ENCODE data around the gene ADCY1.

ADCY1 gene

GRCh38 chr7:45589915-45590678 is 15.9 kb downstream of the ADCY1 start:
- H2AFZ ChIP-seq (ENCODE audit: low read depth, low read length, severe bottlenecking): no peak overlapping the region
- no peak overlapping the region for H3K4me2 ChIP-seq (ENCODE audit: low read depth, low read length, poor library complexity, severe bottlenecking)
- H3K27ac ChIP-seq (ENCODE audit: low read depth, low read length): no peak overlapping the region
- H3K36me3 ChIP-seq (ENCODE audit: low read length): no peaks in the 10 kb centered on the region
- no peak overlapping the region for H3K4me3 ChIP-seq (ENCODE audit: insufficient read depth, low read length, poor library complexity, severe bottlenecking)
- no peaks in the 10 kb centered on the region for H3K79me2 ChIP-seq (ENCODE audit: insufficient read depth, low read length)
- no peak for TF ChIP-seq CTCF (IDR thresholded peaks at IDR 0.05; ENCODE audit: insufficient read depth, low read length, poor library complexity, severe bottlenecking)
- no peak for TF ChIP-seq EZH2phosphoT487 (conservative IDR thresholded peaks at IDR 0.05; ENCODE audit: low read length)
- no peaks in the 10 kb centered on the region for H4K20me1 ChIP-seq (ENCODE audit: low read depth, low read length)
- no peaks in the 10 kb centered on the region for H3K27me3 ChIP-seq (ENCODE audit: low read length)
- no peak overlapping the region for H3K9ac ChIP-seq (ENCODE audit: low read length)
- H3F3A ChIP-seq (ENCODE audit: insufficient read depth): no peaks in the 10 kb centered on the region
- H3K9me3 ChIP-seq (ENCODE audit: insufficient read depth, low read length): no peaks in the 10 kb centered on the region
- no peaks in the 10 kb centered on the region for H3K9me2 ChIP-seq (replicated peaks; ENCODE audit: insufficient read depth, low read length)

- TF ChIP-seq EZH2phosphoT487 (conservative IDR thresholded peaks at IDR 0.05; ENCODE audit: low read length): no peak
- no peak for TF ChIP-seq CTCF (IDR thresholded peaks at IDR 0.05; ENCODE audit: insufficient read depth, low read length, poor library complexity, severe bottlenecking)
- Histone ChIP-seq H3F3A (ENCODE audit: insufficient read depth) (no peaks in the 10 kb centered on the region), H3K9ac (ENCODE audit: low read length) (no peak overlapping the region), H3K27ac (ENCODE audit: low read depth, low read length) (no peak overlapping the region), H2AFZ (ENCODE audit: low read depth, low read length, severe bottlenecking) (no peak overlapping the region), H3K9me2 (replicated peaks; ENCODE audit: insufficient read depth, low read length) (no peaks in the 10 kb centered on the region), H3K79me2 (ENCODE audit: insufficient read depth, low read length) (no peaks in the 10 kb centered on the region), H3K4me2 (ENCODE audit: low read depth, low read length, poor library complexity, severe bottlenecking) (no peak overlapping the region), H4K20me1 (ENCODE audit: low read depth, low read length) (no peaks in the 10 kb centered on the region), H3K27me3 (ENCODE audit: low read length) (no peaks in the 10 kb centered on the region), H3K4me3 (ENCODE audit: insufficient read depth, low read length, poor library complexity, severe bottlenecking) (no peak overlapping the region), H3K36me3 (ENCODE audit: low read length) (no peaks in the 10 kb centered on the region), H3K9me3 (ENCODE audit: insufficient read depth, low read length) (no peaks in the 10 kb centered on the region)
These were observed 16.5 kb downstream of the ADCY1 start for GRCh38 chr7:45590679-45591057.

GRCh38 chr7:45591101-45591906 is 17.1 kb downstream of the ADCY1 start:
- H3F3A ChIP-seq (ENCODE audit: insufficient read depth): no peaks in the 10 kb centered on the region
- no peak overlapping the region for H3K9ac ChIP-seq (ENCODE audit: low read length)
- no peaks in the 10 kb centered on the region for H3K79me2 ChIP-seq (ENCODE audit: insufficient read depth, low read length)
- H3K9me3 ChIP-seq (ENCODE audit: insufficient read depth, low read length): no peaks in the 10 kb centered on the region
- no peak for TF ChIP-seq CTCF (IDR thresholded peaks at IDR 0.05; ENCODE audit: insufficient read depth, low read length, poor library complexity, severe bottlenecking)
- no peak for TF ChIP-seq EZH2phosphoT487 (conservative IDR thresholded peaks at IDR 0.05; ENCODE audit: low read length)
- H3K9me2 ChIP-seq (replicated peaks; ENCODE audit: insufficient read depth, low read length): no peaks in the 10 kb centered on the region
- no peak overlapping the region for H2AFZ ChIP-seq (ENCODE audit: low read depth, low read length, severe bottlenecking)
- no peak overlapping the region for H3K4me2 ChIP-seq (ENCODE audit: low read depth, low read length, poor library complexity, severe bottlenecking)
- H3K36me3 ChIP-seq (ENCODE audit: low read length): no peaks in the 10 kb centered on the region
- no peaks in the 10 kb centered on the region for H3K27me3 ChIP-seq (ENCODE audit: low read length)
- no peak overlapping the region for H3K4me3 ChIP-seq (ENCODE audit: insufficient read depth, low read length, poor library complexity, severe bottlenecking)
- H3K27ac ChIP-seq (ENCODE audit: low read depth, low read length): no peak overlapping the region
- no peaks in the 10 kb centered on the region for H4K20me1 ChIP-seq (ENCODE audit: low read depth, low read length)

All from SU-DHL-6 (cell line).